Neuronal stem cell (in vitro differentiated cells): ENCODE data around the gene FARP1.

Experiments
- DNase-seq: peaks from one replicate; pipeline ENCODE4 v3.0.0-alpha.2; 2013; ENCODE audit warnings: low spot score
- H2AFZ ChIP-seq: one replicate; pipeline ENCODE4 v1.6.1; 2013; ENCODE audit warnings: mild to moderate bottlenecking, low read length, inconsistent platforms
- H2AK5ac ChIP-seq: 2 replicates; pipeline ENCODE4 v1.6.1; 2013; ENCODE audit warnings: low read depth, mild to moderate bottlenecking, inconsistent platforms, low read length, moderate library complexity, mixed read lengths
- H2BK120ac ChIP-seq: 2 replicates; pipeline ENCODE4 v1.6.1; 2013; ENCODE audit warnings: low read depth, mild to moderate bottlenecking, inconsistent platforms, low read length, moderate library complexity, mixed read lengths
- H2BK12ac ChIP-seq: one replicate; pipeline ENCODE4 v1.6.1; 2013; ENCODE audit warnings: low read length, inconsistent platforms
- H2BK15ac ChIP-seq: 2 replicates; pipeline ENCODE4 v1.6.1; 2013; ENCODE audit warnings: mild to moderate bottlenecking, low read length, inconsistent platforms, mixed read lengths
- H2BK5ac ChIP-seq: one replicate; pipeline ENCODE4 v1.6.1; 2013; ENCODE audit warnings: inconsistent platforms, mild to moderate bottlenecking, low read length, moderate library complexity
- H3K14ac ChIP-seq: one replicate; pipeline ENCODE4 v1.6.1; 2013; ENCODE audit warnings: low read length, inconsistent platforms
- H3K18ac ChIP-seq: 2 replicates; pipeline ENCODE4 v1.6.1; 2013; ENCODE audit warnings: low read length, inconsistent platforms
- H3K23ac ChIP-seq: 2 replicates; pipeline ENCODE4 v1.6.1; 2013; ENCODE audit warnings: low read depth, mild to moderate bottlenecking, mixed read lengths, low read length, inconsistent platforms; ENCODE audit not compliant: poor library complexity
- H3K27ac ChIP-seq: replicated peaks from 3 replicates; pipeline ENCODE4 v1.5.1; 2013; ENCODE audit warnings: low read length, inconsistent platforms
- H3K27me3 ChIP-seq, 3 experiments: 2 replicates each; pipeline ENCODE4 v1.6.1; 2013; ENCODE audit warnings: low read length in 3 of 3, mild to moderate bottlenecking in 2 of 3, inconsistent platforms in 1 of 3, low read depth in 1 of 3, mixed read lengths in 1 of 3, moderate library complexity in 1 of 3; ENCODE audit not compliant: control insufficient read depth in 3 of 3, insufficient read depth in 3 of 3
- H3K36me3 ChIP-seq, 2 donors: replicated peaks in 1 of 2; 2 replicates each; pipeline ENCODE4 v1.6.1; 2013; ENCODE audit warnings: low read length in 2 of 2; ENCODE audit not compliant: control insufficient read depth in 2 of 2, insufficient read depth in 2 of 2
- H3K4ac ChIP-seq: 2 replicates; pipeline ENCODE4 v1.6.1; 2013; ENCODE audit warnings: inconsistent platforms, mild to moderate bottlenecking, low read length, moderate library complexity
- H3K4me1 ChIP-seq, 2 donors: 1 replicate in 1 of 2; 2 replicates in 1 of 2; pipeline ENCODE4 v1.6.1; 2013; ENCODE audit warnings: low read length in 2 of 2, low read depth in 1 of 2; ENCODE audit not compliant: control insufficient read depth in 2 of 2, insufficient read depth in 1 of 2
- H3K4me2 ChIP-seq: one replicate; pipeline ENCODE4 v1.6.1; 2013; ENCODE audit warnings: mild to moderate bottlenecking, low read length, inconsistent platforms; ENCODE audit not compliant: insufficient read depth, poor library complexity, severe bottlenecking
- H3K4me3 ChIP-seq, 2 donors: 2 replicates each; pipeline ENCODE4 v1.5.1; 2013; ENCODE audit warnings: low read length in 2 of 2, mild to moderate bottlenecking in 2 of 2, inconsistent platforms in 1 of 2, moderate library complexity in 1 of 2
- H3K79me1 ChIP-seq: one replicate; pipeline ENCODE4 v1.6.1; 2013; ENCODE audit warnings: low read depth, mild to moderate bottlenecking, inconsistent platforms, low read length, moderate library complexity
- H3K9ac ChIP-seq: one replicate; pipeline ENCODE4 v1.6.1; 2013; ENCODE audit warnings: mild to moderate bottlenecking, low read depth, low read length, inconsistent platforms; ENCODE audit not compliant: poor library complexity
- H3K9me3 ChIP-seq, 2 donors: replicated peaks in 1 of 2; 2 replicates each; pipeline versions ENCODE3 to v1.6.1; 2013; ENCODE audit warnings: low read length in 2 of 2, mild to moderate bottlenecking in 2 of 2, inconsistent platforms in 1 of 2, low read depth in 1 of 2, mixed read lengths in 1 of 2, moderate library complexity in 1 of 2; ENCODE audit not compliant: control insufficient read depth in 2 of 2, insufficient read depth in 1 of 2
- H4K8ac ChIP-seq: one replicate; pipeline ENCODE4 v1.6.1; 2013; ENCODE audit warnings: low read depth, mild to moderate bottlenecking, inconsistent platforms, low read length, moderate library complexity
- H4K91ac ChIP-seq: one replicate; pipeline ENCODE4 v1.6.1; 2013; ENCODE audit warnings: low read length, low read depth, mild to moderate bottlenecking, inconsistent platforms; ENCODE audit not compliant: poor library complexity
- WGBS, 2 donors: extraction: QIAGEN DNeasy Blood & Tissue Kit; methylation state at CpG; one replicate each; pipeline ENCODE4 v1.1.7; 2013; ENCODE audit warnings: missing lambda C conversion rate in 2 of 2, mixed read lengths in 1 of 2; ENCODE audit not compliant: insufficient read length in 2 of 2, insufficient replicate concordance in 1 of 2; ENCODE audit errors: extremely low coverage in 2 of 2; 5-methylcytosine and 5-hydroxymethylcytosine counted together

The FARP1 gene

DNA sequence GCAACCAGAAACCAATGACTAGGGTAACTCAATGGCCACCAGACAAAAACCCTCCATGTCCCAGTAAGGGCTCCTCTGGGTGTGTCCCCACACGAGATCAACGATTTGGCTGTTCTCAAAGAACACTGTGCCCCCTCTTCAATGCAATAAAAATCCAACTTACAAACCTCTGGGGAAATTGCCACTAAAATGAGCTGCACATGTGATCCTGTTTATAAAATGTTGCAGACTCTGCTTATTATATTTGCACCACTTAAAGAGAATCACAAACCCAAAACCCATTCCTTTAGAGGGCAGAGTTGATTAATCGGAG, 353.5 kb downstream of the FARP1 start:
- Histone ChIP-seq H2BK15ac (no peak overlapping the region), H3K36me3 (peaks cover 9 to 28% of the 10 kb centered on the region in 2 donors), H3K4ac (no peak overlapping the region), H3K79me1 (peaks cover 5% of the 10 kb centered on the region), H3K14ac (no peak overlapping the region), H4K91ac (no peak overlapping the region), H4K8ac (no peak overlapping the region), H3K23ac (no peak overlapping the region), H3K9ac (no peak overlapping the region), H3K9me3 (peaks cover 4 to 10% of the 10 kb centered on the region in 2 donors), H2BK5ac (no peak overlapping the region), H3K18ac (peak overlapping the region; percentile 33), H2BK120ac (no peak overlapping the region), H3K27ac (no peak overlapping the region), H3K4me1 (peaks cover 10 to 16% of the 10 kb centered on the region in 2 donors), H3K4me2 (no peak overlapping the region), H3K27me3 (no peaks in the 10 kb centered on the region), H2AK5ac (no peak overlapping the region), H3K4me3 (no peak overlapping the region), H2BK12ac (no peak overlapping the region), H2AFZ (no peak overlapping the region)
- no peak for DNase-seq
- no CpG with 5 or more reads among the region's 3 CpGs for WGBS, 2 donors

DNA sequence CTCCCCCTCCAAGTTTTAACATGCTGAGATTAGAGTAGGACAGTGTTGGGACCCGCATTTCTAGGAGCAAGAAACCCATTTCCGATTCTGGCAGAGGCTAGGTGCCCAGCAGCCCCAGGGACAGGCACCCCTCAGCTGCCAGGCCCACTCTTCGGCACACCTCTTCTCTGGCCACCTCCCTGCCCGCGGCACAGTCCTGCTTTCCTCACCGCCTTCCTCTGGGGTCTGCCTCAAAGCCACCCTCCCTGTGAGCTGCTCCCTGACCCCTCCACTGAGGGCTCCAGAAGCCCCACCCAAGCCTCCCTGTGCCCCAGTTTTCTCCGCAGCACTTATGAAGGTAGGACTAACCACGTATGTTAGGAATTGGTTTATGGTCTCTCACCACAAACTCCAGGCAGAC, 354.1 kb downstream of the FARP1 start:
- Histone ChIP-seq H3K79me1 (peaks cover 7% of the 10 kb centered on the region), H3K27ac (no peak overlapping the region)

DNA sequence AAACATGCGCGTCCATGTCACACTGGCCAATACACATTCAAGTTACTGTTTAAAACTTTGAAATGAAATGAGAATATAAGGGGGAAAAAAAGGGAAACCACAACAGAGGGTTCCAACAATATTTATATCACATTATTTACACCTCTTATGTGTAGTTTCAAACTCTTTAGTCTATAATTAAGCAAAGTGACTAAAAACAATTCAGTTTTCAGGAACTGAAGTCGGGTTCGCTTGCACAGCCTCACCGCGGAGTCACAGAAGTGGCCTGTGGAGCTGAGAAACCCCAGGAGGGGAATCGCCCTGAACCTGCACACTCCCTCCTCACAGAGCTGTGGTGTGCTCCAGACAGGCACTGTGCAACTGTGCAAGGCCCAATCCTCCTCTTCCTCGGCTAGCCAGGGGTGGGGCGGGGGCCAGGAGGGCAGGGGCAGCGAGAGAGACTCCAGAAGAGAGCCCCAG, 358.1 kb downstream of the FARP1 start:
- Histone ChIP-seq H3K4ac (no peak overlapping the region), H3K4me2 (no peak overlapping the region), H2BK15ac (no peak overlapping the region), H3K23ac (peak overlapping the region; percentile 35), H3K18ac (no peak overlapping the region), H3K36me3 (peaks cover 14 to 36% of the 10 kb centered on the region in 2 donors), H2BK12ac (no peak overlapping the region), H2BK5ac (no peak overlapping the region), H3K27ac (no peak overlapping the region), H4K91ac (no peak overlapping the region), H3K27me3 (no peaks in the 10 kb centered on the region), H2AFZ (no peak overlapping the region), H3K9ac (no peak overlapping the region), H3K9me3 (peaks cover 4 to 10% of the 10 kb centered on the region in 2 donors), H3K4me3 (no peak overlapping the region), H4K8ac (no peak overlapping the region), H3K79me1 (peaks cover 8% of the 10 kb centered on the region), H3K4me1 (peaks cover 13 to 16% of the 10 kb centered on the region in 2 donors), H2BK120ac (no peak overlapping the region), H2AK5ac (no peak overlapping the region), H3K14ac (no peak overlapping the region)
- no peak for DNase-seq
- no CpG with 5 or more reads among the region's 10 CpGs for WGBS, 2 donors

More for the DNA sequence above, 354.1 kb downstream of the FARP1 start:
- Histone ChIP-seq H3K4me1 (peaks cover 10 to 18% of the 10 kb centered on the region in 2 donors), H3K4ac (no peak overlapping the region), H4K8ac (no peak overlapping the region), H3K4me3 (no peak overlapping the region), H2AFZ (no peak overlapping the region), H3K9ac (no peak overlapping the region), H3K4me2 (no peak overlapping the region), H4K91ac (no peak overlapping the region), H2BK12ac (no peak overlapping the region), H3K9me3 (peaks cover 4 to 10% of the 10 kb centered on the region in 2 donors), H3K14ac (no peak overlapping the region), H3K18ac (no peak overlapping the region), H2BK15ac (no peak overlapping the region), H2BK5ac (no peak overlapping the region), H3K23ac (no peak overlapping the region), H2BK120ac (no peak overlapping the region), H3K27me3 (no peaks in the 10 kb centered on the region), H3K36me3 (peaks cover 9 to 28% of the 10 kb centered on the region in 2 donors), H2AK5ac (no peak overlapping the region)
- no CpG with 5 or more reads among the region's 8 CpGs for WGBS, 2 donors
- DNase-seq: no peak

DNA sequence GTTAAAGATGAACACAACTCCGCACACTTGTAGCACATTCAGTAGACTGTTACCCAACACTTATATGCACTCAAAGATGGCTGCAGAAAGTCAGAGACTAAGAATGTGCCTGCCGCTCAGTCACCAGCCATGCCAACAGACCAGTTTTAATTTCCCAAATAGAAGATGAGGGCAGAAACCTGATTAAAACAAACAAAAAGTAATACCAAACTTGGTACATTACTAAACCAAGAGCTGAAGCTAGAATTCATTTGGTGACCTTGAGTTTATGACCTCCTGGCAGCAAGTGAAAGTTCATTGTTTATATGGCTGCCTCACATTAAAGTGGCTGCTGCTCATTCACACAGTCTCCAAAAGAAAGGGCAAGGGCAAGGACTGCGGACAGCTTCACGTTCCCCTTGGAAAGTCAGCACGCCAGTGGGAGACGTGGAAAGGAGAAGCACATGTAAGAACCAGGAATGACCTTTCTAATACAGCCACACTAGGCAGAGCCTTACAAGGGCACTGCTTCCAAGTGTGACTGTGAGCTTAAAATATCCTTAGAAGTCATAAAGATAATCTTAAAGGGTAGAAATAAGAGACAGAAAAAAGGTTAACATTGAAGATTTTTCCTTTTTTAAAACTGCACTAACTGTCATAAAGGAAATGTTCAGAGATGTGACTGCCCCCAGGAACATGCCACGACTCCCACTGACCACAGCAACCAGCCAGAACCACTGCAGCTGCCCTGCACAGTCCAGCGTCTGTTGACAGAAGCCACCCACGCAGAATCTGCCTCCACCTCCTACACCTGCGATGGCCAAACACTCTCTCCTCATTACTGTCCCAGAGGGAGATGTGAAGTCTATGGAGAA, 360.5 kb downstream of the FARP1 start:
- H3K4me2 ChIP-seq: no peak overlapping the region
- H4K91ac ChIP-seq: no peak overlapping the region
- H3K9ac ChIP-seq: no peak overlapping the region
- peaks cover 11 to 22% of the 10 kb centered on the region in 2 donors for H3K4me1 ChIP-seq
- WGBS, 2 donors: no CpG with 5 or more reads among the region's 10 CpGs
- no peak overlapping the region for H3K23ac ChIP-seq
- no peak for DNase-seq
- no peak overlapping the region for H3K18ac ChIP-seq
- H3K9me3 ChIP-seq: peaks cover 4 to 9% of the 10 kb centered on the region in 2 donors
- H2AK5ac ChIP-seq: no peak overlapping the region
- no peak overlapping the region for H3K14ac ChIP-seq
- no peak overlapping the region for H2BK12ac ChIP-seq
- no peak overlapping the region for H2BK120ac ChIP-seq
- H3K79me1 ChIP-seq: peaks cover 11% of the 10 kb centered on the region
- H2AFZ ChIP-seq: no peak overlapping the region
- H3K27me3 ChIP-seq: no peaks in the 10 kb centered on the region
- no peak overlapping the region for H2BK5ac ChIP-seq
- H3K36me3 ChIP-seq: peaks cover 14 to 33% of the 10 kb centered on the region in 2 donors
- H2BK15ac ChIP-seq: no peak overlapping the region
- no peak overlapping the region for H3K27ac ChIP-seq
- no peak overlapping the region for H3K4ac ChIP-seq
- H3K4me3 ChIP-seq: no peak overlapping the region
- no peak overlapping the region for H4K8ac ChIP-seq
